ENCODE results near the gene ANXA8.

The ANXA8 gene

GRCh38 chr10:47445720-47446119, 38.2 kb downstream of the ANXA8 start:
- DNase-seq: no peak

GRCh38 chr10:47444047-47444446, 39.9 kb downstream of the ANXA8 start:
- DNase-seq: no peak

- DNase-seq: no peak
Measured at GRCh38 chr10:47443145-47443544, 40.8 kb downstream of the ANXA8 start.

- no peak for DNase-seq
Measured at GRCh38 chr10:47442351-47442750, 41.6 kb downstream of the ANXA8 start.

GRCh38 chr10:47441938-47442337, 42.0 kb downstream of the ANXA8 start:
- no peak for DNase-seq

- DNase-seq: no peak
Measured at GRCh38 chr10:47440207-47440606, 43.7 kb downstream of the ANXA8 start.

GRCh38 chr10:47438857-47439474, 44.9 kb downstream of the ANXA8 start:
- DNase-seq: peak; percentile 17

- DNase-seq: no peak
Measured at GRCh38 chr10:47435081-47435480, 48.8 kb downstream of the ANXA8 start.

GRCh38 chr10:47425813-47426419, 58.0 kb downstream of the ANXA8 start:
- DNase-seq: no peak

- DNase-seq: no peak
Measured at GRCh38 chr10:47424231-47424630, 59.7 kb downstream of the ANXA8 start.

GRCh38 chr10:47423476-47423875, 60.4 kb downstream of the ANXA8 start:
- DNase-seq: no peak

GRCh38 chr10:47421057-47421952, 62.6 kb downstream of the ANXA8 start:
- DNase-seq: no peak

- no peak for DNase-seq
Measured at GRCh38 chr10:47420305-47421056, 63.4 kb downstream of the ANXA8 start.

- no peak for DNase-seq
Measured at GRCh38 chr10:47419421-47419820, 64.5 kb downstream of the ANXA8 start.

- DNase-seq: no peak
Measured at GRCh38 chr10:47418966-47419365, 64.9 kb downstream of the ANXA8 start.

GRCh38 chr10:47418321-47418720, 65.6 kb downstream of the ANXA8 start:
- DNase-seq: no peak

Measured in COR-L47 (cell line).